SK-N-SH treated with all-trans-retinoic acid at 6 μM for 48 hours (cell line): ENCODE results near the gene IQCM.

ENCODE experiments used
- ATAC-seq: fragments of 200-7000 bp; cut with Tn5 transposase; 3 replicates; pipeline ENCODE4 v1.9.1; 2020; ENCODE audit warnings: mild to moderate bottlenecking, moderate library complexity
- ARNTL ChIP-seq: fragments of 450-650 bp; formaldehyde crosslinking; IDR thresholded peaks from 2 replicates; pipeline ENCODE4 v1.5.0; 2020; ENCODE audit warnings: low read depth, mild to moderate bottlenecking, moderate library complexity, borderline replicate concordance
- BACH2 ChIP-seq: fragments of 250-450 bp; sonication (Bioruptor Pico); IDR thresholded peaks from 2 replicates; pipeline ENCODE4 v1.9.0; 2021; ENCODE audit warnings: mild to moderate bottlenecking, borderline replicate concordance
- CSDC2 ChIP-seq: fragments of 250-450 bp; sonication (Bioruptor Pico); IDR thresholded peaks from 2 replicates; pipeline ENCODE4 v1.5.0; 2020; ENCODE audit warnings: mild to moderate bottlenecking, moderate library complexity
- ESRRG ChIP-seq: fragments of 250-450 bp; sonication (Bioruptor Pico); IDR thresholded peaks from 2 replicates; pipeline ENCODE4 v1.6.1; 2021; ENCODE audit warnings: mild to moderate bottlenecking
- GLIS3 ChIP-seq: fragments of 250-450 bp; sonication (Bioruptor Pico); IDR thresholded peaks from 2 replicates; pipeline ENCODE4 v1.5.0; 2020; ENCODE audit warnings: mild to moderate bottlenecking, moderate library complexity
- OSR1 ChIP-seq: fragments of 250-450 bp; sonication (Bioruptor Pico); IDR thresholded peaks from 2 replicates; pipeline ENCODE4 v1.8.0; 2022; ENCODE audit warnings: moderate library complexity, mild to moderate bottlenecking, inconsistent platforms
- PATZ1 ChIP-seq: fragments of 250-450 bp; sonication (Bioruptor Pico); IDR thresholded peaks from 2 replicates; pipeline ENCODE4 v1.8.0; 2020; ENCODE audit warnings: mild to moderate bottlenecking, moderate library complexity, borderline replicate concordance
- PPARA ChIP-seq: fragments of 250-450 bp; sonication (Bioruptor Pico); IDR thresholded peaks from 2 replicates; pipeline ENCODE4 v1.5.0; 2020; ENCODE audit warnings: mild to moderate bottlenecking, borderline replicate concordance
- RARB ChIP-seq: fragments of 250-450 bp; sonication (Bioruptor Pico); IDR thresholded peaks from 2 replicates; pipeline ENCODE4 v1.8.0; 2021; ENCODE audit warnings: mild to moderate bottlenecking, moderate library complexity
- SNAI2 ChIP-seq: fragments of 250-450 bp; sonication (Bioruptor Pico); IDR thresholded peaks from 2 replicates; pipeline ENCODE4 v1.5.0; 2020; ENCODE audit warnings: mild to moderate bottlenecking, moderate library complexity
- TCF4 ChIP-seq: fragments of 250-450 bp; sonication (Bioruptor Pico); IDR thresholded peaks from 2 replicates; pipeline ENCODE4 v1.8.0; 2021; ENCODE audit warnings: mild to moderate bottlenecking, moderate library complexity, borderline replicate concordance
- TOX ChIP-seq: fragments of 250-450 bp; sonication (Bioruptor Pico); IDR thresholded peaks from 2 replicates; pipeline ENCODE4 v1.8.0; 2021; ENCODE audit warnings: mild to moderate bottlenecking, moderate library complexity, borderline replicate concordance
- TSHZ2 ChIP-seq: fragments of 250-450 bp; sonication (Bioruptor Pico); IDR thresholded peaks from 2 replicates; pipeline ENCODE4 v1.5.0; 2020; ENCODE audit warnings: mild to moderate bottlenecking, moderate library complexity
- ZC3H10 ChIP-seq: fragments of 250-450 bp; sonication (Bioruptor Pico); IDR thresholded peaks from 2 replicates; pipeline ENCODE4 v1.5.1; 2021; ENCODE audit warnings: mild to moderate bottlenecking, moderate library complexity
- ZFP30 ChIP-seq: fragments of 450-650 bp; formaldehyde crosslinking; IDR thresholded peaks from 2 replicates; pipeline ENCODE4 v1.5.0; 2022; ENCODE audit warnings: mild to moderate bottlenecking, moderate library complexity
- ZNF565 ChIP-seq: fragments of 450-650 bp; formaldehyde crosslinking; conservative IDR thresholded peaks from 2 replicates; pipeline ENCODE4 v1.5.0; 2020; ENCODE audit warnings: low read depth, mild to moderate bottlenecking, moderate library complexity
- ZNF70 ChIP-seq: fragments of 450-650 bp; formaldehyde crosslinking; IDR thresholded peaks from 2 replicates; pipeline ENCODE4 v1.5.0; 2020; ENCODE audit warnings: mild to moderate bottlenecking, moderate library complexity
- ZNF8 ChIP-seq: fragments of 450-650 bp; formaldehyde crosslinking; IDR thresholded peaks from 2 replicates; pipeline ENCODE4 v1.5.0; 2020; ENCODE audit warnings: mild to moderate bottlenecking, moderate library complexity
- TF ChIP-seq, protein P1 (sequence below): fragments of 250-450 bp; sonication (Bioruptor Pico); IDR thresholded peaks from 2 replicates; pipeline ENCODE4 v1.8.0; 2021; ENCODE audit warnings: low read depth, mild to moderate bottlenecking, moderate library complexity, borderline replicate concordance
- TF ChIP-seq, protein P2 (sequence below): fragments of 250-450 bp; sonication (Bioruptor Pico); IDR thresholded peaks from 2 replicates; pipeline ENCODE4 v1.5.1; 2020; ENCODE audit warnings: low read depth, mild to moderate bottlenecking, moderate library complexity
- TF ChIP-seq, protein P3 (sequence below): fragments of 250-450 bp; sonication (Bioruptor Pico); IDR thresholded peaks from 2 replicates; pipeline ENCODE4 v1.5.1; 2021; ENCODE audit warnings: mild to moderate bottlenecking, moderate library complexity

Gene IQCM

GRCh38 chr4:149707862-149708261 is 107.8 kb downstream of the IQCM start:
- TF ChIP-seq TSHZ2 (CRISPR knock-in tag) (no peak), TCF4 (CRISPR knock-in tag) (no peak), ZNF70 (CRISPR knock-in tag) (no peak), BACH2 (CRISPR knock-in tag) (no peak), GLIS3 (CRISPR knock-in tag) (no peak), ZNF8 (no peak)
- no peak for ATAC-seq

- no peak for TF ChIP-seq PATZ1 (CRISPR knock-in tag)
- TF ChIP-seq, protein P1, sequence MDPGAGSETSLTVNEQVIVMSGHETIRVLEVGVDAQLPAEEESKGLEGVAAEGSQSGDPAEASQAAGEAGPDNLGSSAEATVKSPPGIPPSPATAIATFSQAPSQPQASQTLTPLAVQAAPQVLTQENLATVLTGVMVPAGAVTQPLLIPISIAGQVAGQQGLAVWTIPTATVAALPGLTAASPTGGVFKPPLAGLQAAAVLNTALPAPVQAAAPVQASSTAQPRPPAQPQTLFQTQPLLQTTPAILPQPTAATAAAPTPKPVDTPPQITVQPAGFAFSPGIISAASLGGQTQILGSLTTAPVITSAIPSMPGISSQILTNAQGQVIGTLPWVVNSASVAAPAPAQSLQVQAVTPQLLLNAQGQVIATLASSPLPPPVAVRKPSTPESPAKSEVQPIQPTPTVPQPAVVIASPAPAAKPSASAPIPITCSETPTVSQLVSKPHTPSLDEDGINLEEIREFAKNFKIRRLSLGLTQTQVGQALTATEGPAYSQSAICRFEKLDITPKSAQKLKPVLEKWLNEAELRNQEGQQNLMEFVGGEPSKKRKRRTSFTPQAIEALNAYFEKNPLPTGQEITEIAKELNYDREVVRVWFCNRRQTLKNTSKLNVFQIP (CRISPR knock-in tag) = no peak
- TF ChIP-seq ZC3H10 (CRISPR knock-in tag) = no peak
- TF ChIP-seq RARB (CRISPR knock-in tag) = no peak
- no peak for TF ChIP-seq ESRRG (CRISPR knock-in tag)
- no peak for TF ChIP-seq TOX
- ATAC-seq = no peak
These were observed 108.7 kb downstream of the IQCM start for GRCh38 chr4:149706942-149707341.

GRCh38 chr4:149702414-149703293 is 113.0 kb downstream of the IQCM start:
- ATAC-seq = no peak
- TF ChIP-seq OSR1 (CRISPR knock-in tag) = no peak
- TF ChIP-seq, protein P2, sequence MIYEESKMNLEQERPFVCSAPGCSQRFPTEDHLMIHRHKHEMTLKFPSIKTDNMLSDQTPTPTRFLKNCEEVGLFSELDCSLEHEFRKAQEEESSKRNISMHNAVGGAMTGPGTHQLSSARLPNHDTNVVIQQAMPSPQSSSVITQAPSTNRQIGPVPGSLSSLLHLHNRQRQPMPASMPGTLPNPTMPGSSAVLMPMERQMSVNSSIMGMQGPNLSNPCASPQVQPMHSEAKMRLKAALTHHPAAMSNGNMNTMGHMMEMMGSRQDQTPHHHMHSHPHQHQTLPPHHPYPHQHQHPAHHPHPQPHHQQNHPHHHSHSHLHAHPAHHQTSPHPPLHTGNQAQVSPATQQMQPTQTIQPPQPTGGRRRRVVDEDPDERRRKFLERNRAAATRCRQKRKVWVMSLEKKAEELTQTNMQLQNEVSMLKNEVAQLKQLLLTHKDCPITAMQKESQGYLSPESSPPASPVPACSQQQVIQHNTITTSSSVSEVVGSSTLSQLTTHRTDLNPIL = no peak

DNA sequence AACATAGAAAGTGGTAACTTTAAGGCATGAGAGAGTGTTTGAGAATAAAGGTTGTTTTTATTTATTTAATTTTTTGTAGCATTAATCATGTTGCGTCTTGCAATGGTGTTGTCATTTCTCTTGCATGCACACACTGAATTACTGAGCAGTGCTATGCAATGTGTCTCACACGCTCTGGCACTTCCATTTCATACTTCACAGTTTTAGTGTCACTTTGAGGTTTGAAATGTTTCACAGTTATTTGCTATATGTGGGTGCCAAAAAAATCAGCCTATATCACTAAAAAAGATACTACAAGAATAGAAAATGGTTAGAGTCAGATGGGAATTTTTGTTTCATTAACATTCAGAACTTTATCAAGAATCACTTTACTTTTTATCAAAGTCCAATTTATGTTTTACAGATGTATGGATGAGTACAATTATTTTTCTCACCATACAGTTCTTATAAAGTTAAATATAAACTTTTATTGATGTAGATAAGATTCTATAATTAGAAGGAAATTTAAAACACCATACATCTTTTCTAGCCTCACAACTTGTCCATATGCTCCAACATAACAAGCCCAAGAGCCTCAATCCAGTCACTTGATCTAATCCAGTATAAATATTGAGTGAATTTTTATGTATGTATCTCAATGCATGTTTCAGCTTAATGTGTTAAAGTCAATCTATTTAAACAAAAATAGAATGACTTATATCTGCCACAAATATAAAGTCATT is 114.0 kb downstream of the IQCM start:
- ATAC-seq = no peak
- TF ChIP-seq SNAI2 = no peak
- no peak for TF ChIP-seq ZNF565 (CRISPR knock-in tag)
- TF ChIP-seq PPARA (CRISPR knock-in tag) = no peak
- no peak for TF ChIP-seq RARB (CRISPR knock-in tag)
- TF ChIP-seq ESRRG (CRISPR knock-in tag) = no peak
- no peak for TF ChIP-seq ZNF70 (CRISPR knock-in tag)
- TF ChIP-seq, protein P3, sequence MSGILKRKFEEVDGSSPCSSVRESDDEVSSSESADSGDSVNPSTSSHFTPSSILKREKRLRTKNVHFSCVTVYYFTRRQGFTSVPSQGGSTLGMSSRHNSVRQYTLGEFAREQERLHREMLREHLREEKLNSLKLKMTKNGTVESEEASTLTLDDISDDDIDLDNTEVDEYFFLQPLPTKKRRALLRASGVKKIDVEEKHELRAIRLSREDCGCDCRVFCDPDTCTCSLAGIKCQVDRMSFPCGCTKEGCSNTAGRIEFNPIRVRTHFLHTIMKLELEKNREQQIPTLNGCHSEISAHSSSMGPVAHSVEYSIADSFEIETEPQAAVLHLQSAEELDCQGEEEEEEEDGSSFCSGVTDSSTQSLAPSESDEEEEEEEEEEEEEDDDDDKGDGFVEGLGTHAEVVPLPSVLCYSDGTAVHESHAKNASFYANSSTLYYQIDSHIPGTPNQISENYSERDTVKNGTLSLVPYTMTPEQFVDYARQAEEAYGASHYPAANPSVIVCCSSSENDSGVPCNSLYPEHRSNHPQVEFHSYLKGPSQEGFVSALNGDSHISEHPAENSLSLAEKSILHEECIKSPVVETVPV (CRISPR knock-in tag) = no peak
- no peak for TF ChIP-seq OSR1 (CRISPR knock-in tag)
- TF ChIP-seq, protein P2 = no peak
- TF ChIP-seq BACH2 (CRISPR knock-in tag) = no peak
- no peak for TF ChIP-seq ARNTL (CRISPR knock-in tag)
- TF ChIP-seq, protein P1 (CRISPR knock-in tag) = no peak
- TF ChIP-seq CSDC2 (CRISPR knock-in tag) = no peak
- TF ChIP-seq TCF4 (CRISPR knock-in tag) = no peak
- no peak for TF ChIP-seq ZFP30 (CRISPR knock-in tag)
